NCI-H446 (cell line): ENCODE results near the gene TSPAN18.
A peak's percentile ranks its signal among the peaks of the same experiment; 100 is the strongest.

Source experiments
- DNase-seq, 2 experiments: peaks; one replicate each; lab custom pipeline; 2025; lab: John Stamatoyannopoulos, UW

The TSPAN18 gene

GRCh38 chr11:44848203-44848962, 121.6 kb downstream of the TSPAN18 start:
- peak in 1 of 2 experiments; percentile 46 for DNase-seq

- no peak for DNase-seq
These were observed 122.2 kb downstream of the TSPAN18 start for GRCh38 chr11:44848963-44849350.

- DNase-seq, result no peak
These were observed 122.7 kb downstream of the TSPAN18 start for GRCh38 chr11:44849424-44849823.

- no peak for DNase-seq
These were observed 123.2 kb downstream of the TSPAN18 start for GRCh38 chr11:44849922-44850321.

GRCh38 chr11:44851496-44851895, 124.7 kb downstream of the TSPAN18 start:
- DNase-seq, result no peak

GRCh38 chr11:44852159-44852747, 125.5 kb downstream of the TSPAN18 start:
- DNase-seq, result no peak

GRCh38 chr11:44852952-44853351, 126.2 kb downstream of the TSPAN18 start:
- DNase-seq, result no peak

GRCh38 chr11:44853666-44854065, 126.9 kb downstream of the TSPAN18 start:
- DNase-seq, result no peak

- DNase-seq, result no peak
These were observed 127.3 kb downstream of the TSPAN18 start for GRCh38 chr11:44854086-44854485.

- no peak for DNase-seq
These were observed 128.2 kb downstream of the TSPAN18 start for GRCh38 chr11:44854741-44855492.

- no peak for DNase-seq
These were observed 128.7 kb downstream of the TSPAN18 start for GRCh38 chr11:44855493-44855849.

GRCh38 chr11:44857490-44858090, 130.8 kb downstream of the TSPAN18 start:
- DNase-seq, result no peak

- DNase-seq, result no peak
These were observed 132.2 kb downstream of the TSPAN18 start for GRCh38 chr11:44858796-44859527.

- no peak for DNase-seq
These were observed 132.8 kb downstream of the TSPAN18 start for GRCh38 chr11:44859528-44859925.

- DNase-seq, result no peak
These were observed 133.6 kb downstream of the TSPAN18 start for GRCh38 chr11:44860346-44860745.

- peak in 1 of 2 experiments; percentile 55 for DNase-seq
These were observed 135.2 kb downstream of the TSPAN18 start for GRCh38 chr11:44861849-44862557.

- no peak for DNase-seq
These were observed 135.9 kb downstream of the TSPAN18 start for GRCh38 chr11:44862558-44863101.

GRCh38 chr11:44863231-44863630, 136.5 kb downstream of the TSPAN18 start:
- DNase-seq, result no peak

- DNase-seq, result peak in 1 of 2 experiments; percentile 73
These were observed 139.1 kb downstream of the TSPAN18 start for GRCh38 chr11:44865866-44866272.

- DNase-seq, result peak in 1 of 2 experiments; percentile 77
These were observed 139.5 kb downstream of the TSPAN18 start for GRCh38 chr11:44866286-44866685.

- peak in 1 of 2 experiments; percentile 31 for DNase-seq
These were observed 141.3 kb downstream of the TSPAN18 start for GRCh38 chr11:44868021-44868420.
